Glomerular endothelial cell (primary cell): ENCODE data around the gene MYH7. TPM values are rescaled to one million over a fixed set of nuclear protein-coding genes. Genes with fewer than 3 reads are reported as not detected.
"Not testable (repeated sequence)": the region's sequence is repeated elsewhere in the genome, so short reads cannot be mapped to it uniquely, and the experiment has no call there.

Experiments
- DNase-seq: peaks from one replicate; pipeline ENCODE4 v3.0.0-alpha.2; 2011; ENCODE audit warnings: low read depth, low spot score; ENCODE audit errors: extremely low read depth
- total RNA-seq: library from RNA; depleted of rRNA; stranded (reverse); fragments of >200 nt; gene quantifications from 2 replicates; pipeline ENCODE4 v1.2.3, GENCODE V29; 2015

Gene MYH7
- total RNA-seq, 1 donor from 2014 or later: not detected

DNA sequence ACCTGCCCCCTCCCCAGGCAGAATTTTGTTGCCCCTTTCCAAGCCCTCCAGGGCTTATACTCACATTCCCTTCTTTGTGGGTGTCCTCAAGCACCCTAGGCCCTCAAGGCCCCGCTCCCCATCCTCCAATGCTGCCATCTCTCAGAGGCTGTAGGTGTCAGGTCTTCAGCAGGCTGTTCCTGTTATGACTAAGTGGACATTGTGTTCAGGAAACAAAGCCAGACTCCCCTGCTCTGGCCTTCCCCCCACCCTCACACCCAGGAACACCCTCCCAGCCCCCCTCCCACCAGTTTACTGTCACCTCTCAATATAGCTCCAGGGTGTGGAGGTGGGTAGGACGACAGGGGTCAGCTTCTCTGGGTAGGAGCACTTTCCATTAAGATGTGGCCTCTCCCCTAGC lies 26.0 kb downstream of the MYH7 start:
- DNase-seq: no peak

DNA sequence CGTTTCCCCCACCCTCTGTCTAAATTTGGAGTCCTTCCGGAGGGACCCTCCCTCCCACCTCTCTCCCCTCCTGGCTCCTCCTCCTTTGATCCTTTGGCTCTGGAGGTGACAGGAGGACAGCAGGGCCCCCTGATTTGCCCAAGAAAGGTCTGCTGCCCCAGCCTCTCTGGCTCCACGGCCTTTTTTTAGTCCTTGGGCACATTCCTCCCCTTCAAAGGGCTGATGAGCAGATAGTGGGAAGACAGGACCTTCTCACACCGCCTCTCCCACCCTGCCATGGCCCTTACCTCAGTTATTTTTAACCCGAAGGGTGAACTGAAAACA lies 27.2 kb downstream of the MYH7 start:
- no peak for DNase-seq

DNA sequence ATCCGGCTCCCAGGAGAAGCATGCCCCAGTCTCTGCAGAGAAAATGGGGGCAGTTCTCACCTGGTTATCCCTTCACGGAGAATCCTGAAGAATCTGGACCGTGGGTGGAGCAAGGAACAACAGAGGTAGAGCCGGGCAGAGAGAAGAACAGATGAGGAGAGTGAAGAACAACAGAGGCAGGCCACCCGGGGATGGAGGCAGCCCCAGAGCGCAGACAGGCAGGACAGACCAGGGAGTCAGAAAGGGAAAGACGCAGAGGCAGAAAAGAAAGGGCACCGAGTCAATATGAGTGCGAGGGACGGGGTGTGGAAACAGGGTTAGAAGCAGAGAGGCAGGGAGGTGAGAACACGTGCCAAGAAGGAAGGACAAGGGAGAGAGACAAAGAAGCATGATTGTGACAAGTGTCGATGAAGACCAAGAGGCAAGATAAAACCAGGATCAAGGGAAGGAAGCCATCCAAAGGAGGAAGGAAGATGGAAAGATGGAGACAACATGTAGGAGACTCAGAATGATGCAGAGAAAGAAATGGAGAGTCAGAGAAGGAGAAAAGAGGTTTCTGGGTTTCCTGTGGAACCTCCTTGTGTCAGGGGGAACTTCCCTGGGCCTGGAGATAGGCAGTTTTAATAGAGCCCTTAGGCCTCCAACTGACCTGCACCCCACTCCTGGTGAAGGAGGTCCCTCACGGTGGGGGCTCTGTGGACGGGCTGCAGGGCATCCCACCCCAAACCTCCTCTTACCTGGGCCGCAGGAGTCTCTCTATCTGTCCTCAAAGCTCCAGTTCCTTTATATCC lies 27.7 kb downstream of the MYH7 start, which contains the start of gene MYH6:
Gene MYH6, minus strand, starts transcription at position 758 of the 791 bp plus-strand sequence. CDS start 1,050 bp downstream, outside the sequence.
- no peak for DNase-seq

- DNase-seq: no peak
Observed at GRCh38 chr14:23406725-23407355, 28.6 kb downstream of the MYH7 start.

GRCh38 chr14:23406244-23406643 lies 29.2 kb downstream of the MYH7 start:
- DNase-seq: no peak

DNA sequence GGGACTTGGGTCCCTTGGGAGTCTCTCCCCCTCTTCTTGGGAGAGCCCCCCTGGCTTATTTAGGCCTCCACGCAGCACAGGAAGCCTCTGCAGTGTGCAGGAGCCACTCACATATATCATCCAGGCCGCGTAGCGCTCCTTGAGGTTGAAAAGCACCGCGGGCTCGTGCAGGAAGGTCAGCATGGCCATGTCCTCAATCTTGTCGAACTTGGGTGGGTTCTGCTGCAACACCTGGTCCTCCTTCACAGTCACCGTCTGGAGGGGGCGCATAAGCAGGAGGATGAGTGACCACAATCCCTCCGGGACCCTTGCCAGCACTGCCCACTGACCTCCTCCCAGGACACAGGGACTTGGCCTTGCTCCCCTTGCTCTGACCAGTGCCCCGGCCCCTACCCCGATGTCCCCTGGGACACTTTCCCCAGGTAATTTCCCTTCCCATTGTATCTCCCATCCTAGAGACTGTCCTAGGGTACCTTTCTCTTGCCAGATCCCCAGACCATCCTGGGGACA lies 29.9 kb downstream of the MYH7 start:
- DNase-seq: no peak

GRCh38 chr14:23405096-23405495 lies 30.4 kb downstream of the MYH7 start:
- DNase-seq: no peak

DNA sequence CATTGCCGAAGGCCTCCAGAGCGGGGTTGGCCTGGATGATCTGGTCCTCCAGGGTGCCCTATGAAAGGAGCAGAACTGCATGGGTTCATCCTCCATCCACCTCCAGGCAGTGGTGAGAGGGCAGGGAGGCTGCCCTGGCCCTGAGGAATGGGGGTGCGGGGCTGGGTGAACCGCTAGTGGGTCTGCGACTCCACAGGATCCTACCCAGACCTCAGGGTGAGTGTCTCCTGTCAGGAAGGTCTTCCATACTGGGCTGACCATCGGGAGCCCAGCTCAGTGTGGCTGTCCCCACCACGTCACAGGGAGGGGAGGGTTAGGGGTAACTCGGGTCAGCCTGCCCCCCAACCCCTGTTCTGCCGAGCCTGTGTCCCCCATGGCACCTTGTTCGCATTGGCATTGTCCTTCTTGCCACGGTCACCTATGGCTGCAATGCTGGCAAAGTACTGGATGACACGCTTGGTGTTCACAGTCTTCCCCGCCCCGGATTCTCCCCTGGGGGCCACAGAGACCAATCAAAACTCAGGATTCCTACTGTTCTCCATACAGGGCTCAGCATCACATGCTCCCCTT lies 31.0 kb downstream of the MYH7 start:
- no peak for DNase-seq

- DNase-seq: no peak
Observed at GRCh38 chr14:23403908-23404307, 31.6 kb downstream of the MYH7 start.

DNA sequence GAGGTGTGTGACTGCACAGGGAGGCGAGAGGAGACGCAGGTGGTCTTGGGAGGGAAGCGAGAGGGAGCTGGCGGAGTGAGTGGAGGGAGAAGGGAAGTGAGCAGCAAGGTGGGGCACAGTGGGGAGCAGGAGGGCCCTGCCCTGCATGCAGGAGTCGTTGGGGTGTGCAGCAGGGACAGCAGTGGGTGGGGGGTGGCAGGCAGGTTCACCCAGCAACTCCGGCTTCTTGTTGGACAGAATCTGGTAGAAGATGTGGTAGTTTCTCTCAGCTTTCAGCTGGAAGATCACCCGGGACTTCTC lies 32.4 kb downstream of the MYH7 start:
- no peak for DNase-seq

DNA sequence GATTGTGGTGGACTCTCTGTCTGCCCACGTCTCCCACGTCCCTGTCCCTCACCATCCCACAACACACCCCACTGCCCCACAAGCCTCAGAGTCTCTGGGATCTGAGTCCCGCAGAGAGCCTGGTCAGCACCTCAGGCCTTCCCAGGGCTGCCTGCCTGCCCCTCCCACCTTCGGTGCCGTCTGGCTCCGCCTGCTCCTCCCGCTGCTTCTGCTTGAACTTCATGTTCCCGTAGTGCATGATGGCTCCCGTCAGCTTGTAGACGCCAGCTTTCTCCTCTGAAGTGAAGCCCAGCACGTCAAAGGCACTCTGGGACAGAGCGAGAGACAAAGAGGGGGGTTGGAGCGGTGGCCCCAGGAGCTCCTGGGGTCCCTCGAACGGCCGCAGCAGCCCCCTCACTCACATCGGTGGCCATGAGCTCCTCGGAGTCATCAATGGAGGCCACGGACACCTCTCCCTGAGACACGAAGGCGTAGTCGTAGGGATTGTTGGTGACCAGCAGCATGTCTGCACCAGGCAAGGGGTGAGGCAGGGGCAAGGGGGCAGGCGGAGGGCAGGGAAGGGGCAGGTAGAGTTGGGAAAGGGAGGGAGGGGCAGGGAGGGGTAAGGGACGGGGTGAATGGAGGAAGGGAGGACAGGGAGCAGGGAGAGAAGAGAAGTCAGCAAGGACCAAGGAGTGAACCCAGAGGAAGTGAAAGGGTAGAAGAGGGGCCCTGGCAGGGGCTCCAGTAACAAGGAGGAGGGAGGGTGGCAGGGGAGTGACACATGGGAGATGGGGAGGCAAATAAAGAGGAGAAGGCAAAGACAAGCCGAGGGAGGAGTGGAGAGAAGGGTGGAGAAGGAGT lies 32.9 kb downstream of the MYH7 start:
- no peak for DNase-seq

DNA sequence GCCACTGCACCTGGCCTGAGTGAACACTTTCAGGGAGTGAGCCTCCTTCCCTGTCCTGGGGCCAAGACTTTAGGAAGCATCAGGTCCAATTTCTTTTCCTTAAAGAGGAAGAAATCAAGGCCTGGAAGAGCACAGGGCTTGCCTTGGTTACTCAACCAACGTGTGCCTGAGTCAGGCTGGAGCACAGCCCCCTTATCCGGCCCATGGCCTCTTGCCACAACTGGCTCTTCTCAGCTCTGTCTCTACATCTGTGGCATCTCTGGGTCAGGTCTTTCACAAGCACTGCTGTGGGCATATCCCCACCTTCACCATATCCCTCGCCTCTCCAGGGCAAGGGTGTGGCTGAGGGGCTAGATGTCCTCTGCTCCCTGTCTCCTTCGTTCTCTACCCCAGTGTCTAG lies 34.2 kb downstream of the MYH7 start:
- DNase-seq: no peak

DNA sequence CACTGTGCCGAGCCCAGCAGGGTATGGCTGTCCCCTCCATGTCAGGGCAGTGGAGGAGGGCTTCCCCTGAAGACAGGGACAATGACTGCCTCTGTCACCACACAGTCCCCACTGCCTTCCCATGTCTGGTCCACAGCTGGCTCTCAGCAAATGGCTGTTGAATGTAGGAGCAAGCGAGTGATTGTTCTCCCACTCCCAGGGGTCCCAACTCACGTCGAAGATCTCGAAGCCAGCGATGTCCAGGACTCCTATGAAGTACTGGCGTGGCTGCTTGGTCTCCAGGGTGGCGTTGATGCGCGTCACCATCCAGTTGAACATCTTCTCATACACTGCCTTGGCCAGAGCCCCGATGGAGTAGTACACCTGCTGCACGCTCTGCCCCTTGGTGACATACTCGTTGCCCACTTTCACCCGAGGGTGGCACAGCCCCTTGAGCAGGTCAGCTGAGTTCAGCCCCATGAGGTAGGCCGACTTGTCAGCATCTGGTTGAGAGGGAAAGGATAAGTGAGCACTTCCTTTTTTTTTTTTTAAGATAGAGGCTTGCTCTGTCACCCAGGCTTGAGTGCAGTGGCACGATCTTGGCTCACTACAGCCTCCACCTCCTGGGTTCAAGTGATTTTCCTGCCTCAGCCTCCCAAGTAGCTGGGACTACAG lies 34.8 kb downstream of the MYH7 start:
- not testable (repeated sequence) for DNase-seq

DNA sequence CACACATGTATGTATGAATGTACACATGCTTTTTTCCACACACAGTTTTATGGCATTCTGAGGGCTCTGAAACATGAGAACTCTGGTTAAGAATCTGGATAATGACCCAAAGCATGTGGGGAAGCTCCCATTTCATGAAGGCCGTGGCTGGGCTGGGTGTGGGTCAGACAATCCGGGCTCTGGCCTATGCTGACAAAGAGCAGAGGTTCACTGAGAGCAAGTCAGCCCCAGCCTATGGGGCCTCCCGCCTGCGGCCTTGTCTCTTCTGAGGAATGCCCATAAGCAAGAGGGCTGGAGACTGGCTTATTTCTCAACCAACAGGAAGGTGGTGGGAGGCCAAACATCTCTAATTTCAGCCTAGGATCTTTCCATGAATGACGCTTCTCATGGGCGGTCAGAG lies 35.9 kb downstream of the MYH7 start:
- DNase-seq: no peak

- no peak for DNase-seq
Observed at GRCh38 chr14:23399136-23399535, 36.3 kb downstream of the MYH7 start.

GRCh38 chr14:23398348-23398747 lies 37.1 kb downstream of the MYH7 start:
- DNase-seq: no peak

- DNase-seq: no peak
Observed at GRCh38 chr14:23396781-23397407, 38.6 kb downstream of the MYH7 start.

DNA sequence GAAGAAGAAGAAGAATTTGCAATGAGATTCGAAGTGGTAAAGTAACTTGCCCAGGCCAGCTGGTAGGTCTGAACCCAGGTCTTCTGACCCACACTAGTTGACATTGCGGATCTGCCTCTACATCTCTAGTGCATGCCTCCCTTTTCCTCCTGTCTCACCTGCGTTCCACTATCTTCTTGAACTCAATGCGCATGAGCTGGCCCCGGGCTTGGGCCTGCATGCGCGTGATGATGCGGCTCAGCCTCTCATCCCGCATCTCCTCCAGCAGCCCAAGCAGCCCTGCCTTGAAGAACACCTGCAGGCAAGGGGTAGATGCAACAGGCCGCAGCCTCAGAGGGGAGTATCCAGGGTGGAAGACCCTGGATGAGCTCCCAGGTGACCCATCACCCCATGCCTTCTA lies 39.3 kb downstream of the MYH7 start:
- no peak for DNase-seq

GRCh38 chr14:23392613-23393012 lies 42.8 kb downstream of the MYH7 start:
- no peak for DNase-seq

DNA sequence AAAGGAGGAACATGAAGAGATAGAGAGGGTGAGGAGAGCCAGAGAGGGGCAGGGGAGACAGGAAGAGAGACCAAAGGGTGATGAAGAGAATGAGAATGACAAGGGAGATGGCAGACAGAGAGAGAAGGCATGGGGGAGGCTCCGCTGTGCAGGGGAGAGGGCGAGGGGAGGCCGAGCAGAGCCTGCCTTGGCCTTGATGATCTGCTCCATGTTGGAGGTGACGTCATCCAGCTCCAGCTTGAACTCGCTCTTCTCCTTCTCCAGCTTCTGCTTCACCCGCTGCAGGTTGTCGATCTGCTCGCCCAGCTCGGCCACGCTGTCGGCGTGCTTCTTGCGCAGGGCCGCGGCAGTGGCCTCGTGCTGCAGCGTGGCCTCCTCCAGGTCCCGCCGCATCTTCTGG lies 45.6 kb downstream of the MYH7 start:
- DNase-seq: not testable (repeated sequence)
